HepG2 (cell line): ENCODE results near the gene LRRC8E. TPM values are rescaled to one million over a fixed set of nuclear protein-coding genes. Genes with fewer than 3 reads are reported as not detected.

ENCODE experiments used
- FOXA3 ChIP-seq: IDR thresholded peaks from 2 replicates; pipeline ENCODE4 v1.6.1; 2016; ENCODE audit warnings: missing genetic modification reagents, missing compliant biosample characterization
- HES4 ChIP-seq: sonication (generic); formaldehyde crosslinking; IDR thresholded peaks from 2 replicates; pipeline ENCODE4 v1.9.0; 2021; ENCODE audit warnings: mild to moderate bottlenecking, missing genetic modification reagents, borderline replicate concordance
- HMG20A ChIP-seq: IDR thresholded peaks from 2 replicates; pipeline ENCODE4 v1.6.1; 2016; ENCODE audit warnings: borderline replicate concordance
- HNRNPL ChIP-seq: fragments of 200-400 bp; formaldehyde crosslinking; IDR thresholded peaks from 2 replicates; pipeline ENCODE4 v1.6.1; 2017; ENCODE audit warnings: mild to moderate bottlenecking, low read depth, low read length
- RXRA ChIP-seq: sonication (generic); formaldehyde crosslinking; IDR thresholded peaks from 2 replicates; pipeline ENCODE4 v1.5.1; 2020; ENCODE audit warnings: missing genetic modification reagents
- SETDB1 ChIP-seq: sonication (generic); formaldehyde crosslinking; IDR thresholded peaks from 2 replicates; pipeline ENCODE4 v1.5.1; 2020; ENCODE audit warnings: missing genetic modification reagents, mild to moderate bottlenecking, borderline replicate concordance
- SIN3A ChIP-seq: IDR thresholded peaks from 2 replicates; pipeline ENCODE4 v1.6.1; 2011; ENCODE audit warnings: low read depth, mild to moderate bottlenecking, control low read depth, low read length, borderline replicate concordance
- U2AF1 ChIP-seq: fragments of 200-400 bp; formaldehyde crosslinking; optimal IDR thresholded peaks from 2 replicates; pipeline ENCODE3; 2017; ENCODE audit warnings: mild to moderate bottlenecking, low read depth, low read length
- ZFP90 ChIP-seq: sonication (generic); formaldehyde crosslinking; IDR thresholded peaks from 2 replicates; pipeline ENCODE4 v1.8.0; 2022; ENCODE audit warnings: missing genetic modification reagents, mild to moderate bottlenecking, inconsistent platforms, borderline replicate concordance
- ZNF253 ChIP-seq: sonication (generic); formaldehyde crosslinking; IDR thresholded peaks from 2 replicates; pipeline ENCODE4 v1.8.0; 2022; ENCODE audit warnings: mild to moderate bottlenecking, missing genetic modification reagents, borderline replicate concordance
- ZNF343 ChIP-seq: sonication (generic); formaldehyde crosslinking; IDR thresholded peaks from 2 replicates; pipeline ENCODE4 v1.4.0; 2020; ENCODE audit warnings: mild to moderate bottlenecking, missing genetic modification reagents
- ZNF552 ChIP-seq: sonication (generic); formaldehyde crosslinking; IDR thresholded peaks from 2 replicates; pipeline ENCODE4 v1.9.0; 2022; ENCODE audit warnings: missing genetic modification reagents, mild to moderate bottlenecking, borderline replicate concordance
- ZNF792 ChIP-seq: IDR thresholded peaks from 2 replicates; pipeline ENCODE4 v1.6.1; 2016
- ZSCAN12 ChIP-seq: sonication (generic); formaldehyde crosslinking; IDR thresholded peaks from 2 replicates; pipeline ENCODE4 v1.9.0; 2021; ENCODE audit warnings: mild to moderate bottlenecking, missing genetic modification reagents
- polyA plus RNA-seq, 8 experiments: library from polyadenylated mRNA; depleted of rRNA in 3 of 8; stranded (reverse) in 7 of 8; unstranded in 1 of 8; fragments of >200 nt; fragmentation: Illumina TruSeq in 4 of 8; extraction: Trizol in 4 of 8; gene quantifications; 2 replicates each; pipeline versions ENCODE4 v1.2.1 to v1.2.3, GENCODE V29; 2011 to 2016; ENCODE audit warnings: low read depth in 4 of 8, missing spikeins in 1 of 8, mixed read lengths in 1 of 8; ENCODE audit not compliant: insufficient read depth in 1 of 8
- total RNA-seq, 5 experiments: library from RNA; depleted of rRNA; stranded (reverse); fragments of >200 nt; fragmentation: Illumina TruSeq; extraction: Trizol; gene quantifications; 2 replicates each; pipeline ENCODE4 v1.2.3, GENCODE V29; 2016; ENCODE audit warnings: low read depth in 1 of 5
- TF ChIP-seq, protein P1 (sequence below): IDR thresholded peaks from 2 replicates; pipeline ENCODE4 v1.6.1; 2016; ENCODE audit warnings: missing genetic modification reagents, missing compliant biosample characterization
- TF ChIP-seq, protein P2 (sequence below): sonication (generic); formaldehyde crosslinking; IDR thresholded peaks from 2 replicates; pipeline ENCODE4 v1.4.0; 2020; ENCODE audit warnings: mild to moderate bottlenecking, missing genetic modification reagents

The LRRC8E gene
- total and polyA plus RNA-seq, 2 of the 13 experiments (the other 11 are each of a cell fraction or from before 2014, with no cell fraction given) = 8.0 to 10.3 TPM

GRCh38 chr19:7925171-7925851 lies 37.0 kb downstream of the LRRC8E start (continued):
- no peak for TF ChIP-seq SIN3A
- TF ChIP-seq, protein P1, sequence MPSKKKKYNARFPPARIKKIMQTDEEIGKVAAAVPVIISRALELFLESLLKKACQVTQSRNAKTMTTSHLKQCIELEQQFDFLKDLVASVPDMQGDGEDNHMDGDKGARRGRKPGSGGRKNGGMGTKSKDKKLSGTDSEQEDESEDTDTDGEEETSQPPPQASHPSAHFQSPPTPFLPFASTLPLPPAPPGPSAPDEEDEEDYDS = peak; percentile 43; the same call in 1 of the 2 replicates
- no peak for TF ChIP-seq ZNF253
- peak; percentile 45; the same call in 1 of the 2 replicates for TF ChIP-seq ZFP90 (CRISPR knock-in tag)
- no peak for TF ChIP-seq U2AF1
- TF ChIP-seq, protein P2, sequence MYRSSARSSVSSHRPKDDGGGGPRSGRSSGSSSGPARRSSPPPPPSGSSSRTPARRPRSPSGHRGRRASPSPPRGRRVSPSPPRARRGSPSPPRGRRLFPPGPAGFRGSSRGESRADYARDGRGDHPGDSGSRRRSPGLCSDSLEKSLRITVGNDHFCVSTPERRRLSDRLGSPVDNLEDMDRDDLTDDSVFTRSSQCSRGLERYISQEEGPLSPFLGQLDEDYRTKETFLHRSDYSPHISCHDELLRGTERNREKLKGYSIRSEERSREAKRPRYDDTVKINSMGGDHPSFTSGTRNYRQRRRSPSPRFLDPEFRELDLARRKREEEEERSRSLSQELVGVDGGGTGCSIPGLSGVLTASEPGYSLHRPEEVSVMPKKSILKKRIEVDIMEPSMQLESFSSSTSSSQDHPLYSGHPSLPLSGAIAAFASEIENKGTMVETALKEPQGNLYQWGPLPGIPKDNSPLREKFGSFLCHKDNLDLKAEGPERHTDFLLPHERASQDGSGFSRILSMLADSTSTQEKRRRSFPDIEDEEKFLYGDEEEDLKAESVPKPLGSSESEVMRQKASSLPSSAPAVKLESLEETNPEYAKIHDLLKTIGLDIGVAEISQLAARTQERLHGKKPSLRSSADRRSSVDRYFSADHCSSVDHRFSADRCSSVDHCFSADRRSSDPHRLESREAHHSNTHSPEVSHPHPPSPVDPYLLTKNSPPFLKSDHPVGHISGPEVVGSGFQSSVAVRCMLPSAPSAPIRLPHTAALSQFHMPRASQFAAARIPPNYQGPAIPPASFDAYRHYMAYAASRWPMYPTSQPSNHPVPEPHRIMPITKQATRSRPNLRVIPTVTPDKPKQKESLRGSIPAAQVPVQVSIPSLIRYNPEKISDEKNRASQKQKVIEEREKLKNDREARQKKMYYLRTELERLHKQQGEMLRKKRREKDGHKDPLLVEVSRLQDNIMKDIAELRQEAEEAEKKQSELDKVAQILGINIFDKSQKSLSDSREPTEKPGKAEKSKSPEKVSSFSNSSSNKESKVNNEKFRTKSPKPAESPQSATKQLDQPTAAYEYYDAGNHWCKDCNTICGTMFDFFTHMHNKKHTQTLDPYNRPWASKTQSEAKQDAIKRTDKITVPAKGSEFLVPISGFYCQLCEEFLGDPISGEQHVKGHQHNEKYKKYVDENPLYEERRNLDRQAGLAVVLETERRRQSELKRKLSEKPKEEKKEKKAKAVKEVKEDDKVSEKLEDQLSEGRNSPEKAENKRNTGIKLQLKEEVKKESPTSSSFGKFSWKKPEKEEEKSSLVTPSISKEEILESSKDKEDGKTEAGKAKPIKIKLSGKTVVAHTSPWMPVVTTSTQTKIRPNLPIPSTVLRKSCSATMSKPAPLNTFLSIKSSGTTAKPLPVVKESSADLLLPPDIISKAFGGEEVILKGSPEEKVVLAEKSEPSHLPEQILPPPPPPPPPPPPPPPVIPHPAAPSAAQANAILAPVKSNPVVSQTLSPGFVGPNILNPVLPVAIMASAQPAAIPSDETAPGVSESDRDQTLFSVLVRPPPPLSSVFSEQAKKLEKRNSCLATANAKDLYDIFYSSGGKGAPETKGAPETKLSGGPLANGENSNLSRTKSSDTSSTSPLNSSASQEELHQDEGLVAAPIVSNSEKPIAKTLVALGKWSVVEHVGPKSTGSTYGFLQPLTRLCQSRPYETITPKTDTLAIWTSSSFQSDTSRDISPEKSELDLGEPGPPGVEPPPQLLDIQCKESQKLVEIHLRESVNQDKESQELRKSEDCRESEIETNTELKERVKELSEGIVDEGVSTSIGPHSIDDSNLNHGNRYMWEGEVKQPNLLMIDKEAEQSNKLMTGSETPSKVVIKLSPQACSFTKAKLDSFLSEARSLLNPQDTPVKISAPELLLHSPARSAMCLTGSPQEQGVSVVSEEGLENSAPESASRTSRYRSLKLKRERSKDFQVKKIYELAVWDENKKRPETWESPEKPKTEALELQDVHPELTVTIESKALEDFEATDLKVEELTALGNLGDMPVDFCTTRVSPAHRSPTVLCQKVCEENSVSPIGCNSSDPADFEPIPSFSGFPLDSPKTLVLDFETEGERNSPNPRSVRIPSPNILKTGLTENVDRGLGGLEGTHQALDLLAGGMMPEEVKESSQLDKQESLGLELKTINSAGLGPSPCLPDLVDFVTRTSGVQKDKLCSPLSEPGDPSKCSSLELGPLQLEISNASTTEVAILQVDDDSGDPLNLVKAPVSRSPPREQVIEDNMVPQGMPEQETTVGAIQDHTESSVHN (CRISPR knock-in tag) = no peak; the same call in 1 of the 2 replicates
- TF ChIP-seq ZNF552 = peak; percentile 75; the same call in 1 of the 2 replicates
- 0 out of 2 replicates have a peak, but pooled peaks have one; percentile 46 for TF ChIP-seq HES4
- no peak for TF ChIP-seq HMG20A (CRISPR knock-in tag)
- TF ChIP-seq ZNF792 = peak; percentile 74
- no peak for TF ChIP-seq HNRNPL
- no peak for TF ChIP-seq ZNF343 (CRISPR knock-in tag)
- TF ChIP-seq RXRA = peak; percentile 51; the same call in 1 of the 2 replicates
- 0 out of 2 replicates have a peak, but pooled peaks have one; percentile 68 for TF ChIP-seq ZSCAN12 (CRISPR knock-in tag)
- TF ChIP-seq FOXA3 (CRISPR knock-in tag) = peak; percentile 29; the same call in 1 of the 2 replicates
- TF ChIP-seq SETDB1 (CRISPR knock-in tag) = no peak
